HepG2 (cell line): ENCODE data around the gene HLF. TPM values are rescaled to one million over a fixed set of nuclear protein-coding genes. Genes with fewer than 3 reads are reported as not detected.

Experiments
- ATF2 ChIP-seq: sonication (generic); formaldehyde crosslinking; IDR thresholded peaks from 2 replicates; pipeline ENCODE4 v1.4.0; 2020; ENCODE audit warnings: missing genetic modification reagents
- STAT6 ChIP-seq: sonication (generic); formaldehyde crosslinking; IDR thresholded peaks from 2 replicates; pipeline ENCODE4 v1.4.0; 2020; ENCODE audit warnings: missing genetic modification reagents, mild to moderate bottlenecking, borderline replicate concordance
- ZBTB14 ChIP-seq: sonication (generic); formaldehyde crosslinking; IDR thresholded peaks from 2 replicates; pipeline ENCODE4 v1.4.0; 2020; ENCODE audit warnings: missing genetic modification reagents
- ZNF253 ChIP-seq: sonication (generic); formaldehyde crosslinking; IDR thresholded peaks from 2 replicates; pipeline ENCODE4 v1.8.0; 2022; ENCODE audit warnings: mild to moderate bottlenecking, missing genetic modification reagents, borderline replicate concordance
- ZNF691 ChIP-seq: sonication (generic); formaldehyde crosslinking; IDR thresholded peaks from 2 replicates; pipeline ENCODE4 v1.4.0; 2020; ENCODE audit warnings: missing genetic modification reagents, low read depth, mild to moderate bottlenecking, borderline replicate concordance
- polyA plus RNA-seq, 8 experiments: library from polyadenylated mRNA; depleted of rRNA in 3 of 8; stranded (reverse) in 7 of 8; unstranded in 1 of 8; fragments of >200 nt; fragmentation: Illumina TruSeq in 4 of 8; extraction: Trizol in 4 of 8; gene quantifications; 2 replicates each; pipeline versions ENCODE4 v1.2.1 to v1.2.3, GENCODE V29; 2011 to 2016; ENCODE audit warnings: low read depth in 4 of 8, missing spikeins in 1 of 8, mixed read lengths in 1 of 8; ENCODE audit not compliant: insufficient read depth in 1 of 8
- total RNA-seq, 5 experiments: library from RNA; depleted of rRNA; stranded (reverse); fragments of >200 nt; fragmentation: Illumina TruSeq; extraction: Trizol; gene quantifications; 2 replicates each; pipeline ENCODE4 v1.2.3, GENCODE V29; 2016; ENCODE audit warnings: low read depth in 1 of 5
- TF ChIP-seq, protein P1 (sequence below): sonication (generic); formaldehyde crosslinking; IDR thresholded peaks from 2 replicates; pipeline ENCODE4 v1.4.0; 2020; ENCODE audit warnings: missing genetic modification reagents

The HLF gene
- total and polyA plus RNA-seq, 2 of the 13 experiments (the other 11 are each of a cell fraction or from before 2014, with no cell fraction given), result 202 to 346 TPM

DNA sequence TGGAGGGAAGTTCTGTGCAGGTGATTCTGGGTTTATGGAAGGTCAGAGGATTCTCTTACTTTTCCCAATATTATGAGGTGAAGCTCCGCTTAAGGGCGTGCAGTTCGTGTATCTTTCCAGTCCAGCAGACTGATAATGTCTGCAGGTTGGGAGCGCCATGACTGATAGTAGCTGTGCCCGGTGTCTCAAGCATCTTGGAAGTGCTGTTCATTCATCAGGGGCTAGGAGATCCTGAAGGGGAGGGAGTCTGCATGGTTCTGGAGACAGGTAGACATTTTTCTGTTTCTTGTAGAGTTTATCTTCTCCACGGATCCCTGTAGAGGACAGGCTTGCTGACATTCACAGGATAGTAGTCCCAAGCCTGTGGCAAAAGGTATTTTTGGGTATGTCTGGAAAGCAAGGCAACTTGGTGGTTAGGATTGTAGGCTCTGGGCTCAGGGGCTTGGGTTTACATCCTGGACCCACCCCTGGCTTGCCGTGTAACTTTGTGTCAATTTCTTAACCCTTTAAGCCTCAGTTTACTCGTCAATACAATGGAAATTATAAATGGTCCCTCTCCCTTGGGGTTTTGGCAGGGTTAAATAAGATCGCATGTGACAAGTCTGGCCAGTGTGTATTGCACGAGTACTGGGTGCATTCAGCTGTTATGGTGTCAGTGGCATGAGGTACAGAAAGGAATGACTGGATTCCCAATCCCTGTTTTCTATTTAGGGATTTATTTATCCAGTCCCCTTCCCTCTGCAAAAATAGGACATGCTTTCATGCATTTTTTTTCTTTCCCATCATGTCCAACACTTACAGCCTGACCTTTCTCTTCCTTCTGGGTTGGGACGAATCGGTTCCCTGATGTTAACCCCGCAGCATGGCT, 8.2 kb downstream of the HLF start (continued):
- TF ChIP-seq, protein P1, sequence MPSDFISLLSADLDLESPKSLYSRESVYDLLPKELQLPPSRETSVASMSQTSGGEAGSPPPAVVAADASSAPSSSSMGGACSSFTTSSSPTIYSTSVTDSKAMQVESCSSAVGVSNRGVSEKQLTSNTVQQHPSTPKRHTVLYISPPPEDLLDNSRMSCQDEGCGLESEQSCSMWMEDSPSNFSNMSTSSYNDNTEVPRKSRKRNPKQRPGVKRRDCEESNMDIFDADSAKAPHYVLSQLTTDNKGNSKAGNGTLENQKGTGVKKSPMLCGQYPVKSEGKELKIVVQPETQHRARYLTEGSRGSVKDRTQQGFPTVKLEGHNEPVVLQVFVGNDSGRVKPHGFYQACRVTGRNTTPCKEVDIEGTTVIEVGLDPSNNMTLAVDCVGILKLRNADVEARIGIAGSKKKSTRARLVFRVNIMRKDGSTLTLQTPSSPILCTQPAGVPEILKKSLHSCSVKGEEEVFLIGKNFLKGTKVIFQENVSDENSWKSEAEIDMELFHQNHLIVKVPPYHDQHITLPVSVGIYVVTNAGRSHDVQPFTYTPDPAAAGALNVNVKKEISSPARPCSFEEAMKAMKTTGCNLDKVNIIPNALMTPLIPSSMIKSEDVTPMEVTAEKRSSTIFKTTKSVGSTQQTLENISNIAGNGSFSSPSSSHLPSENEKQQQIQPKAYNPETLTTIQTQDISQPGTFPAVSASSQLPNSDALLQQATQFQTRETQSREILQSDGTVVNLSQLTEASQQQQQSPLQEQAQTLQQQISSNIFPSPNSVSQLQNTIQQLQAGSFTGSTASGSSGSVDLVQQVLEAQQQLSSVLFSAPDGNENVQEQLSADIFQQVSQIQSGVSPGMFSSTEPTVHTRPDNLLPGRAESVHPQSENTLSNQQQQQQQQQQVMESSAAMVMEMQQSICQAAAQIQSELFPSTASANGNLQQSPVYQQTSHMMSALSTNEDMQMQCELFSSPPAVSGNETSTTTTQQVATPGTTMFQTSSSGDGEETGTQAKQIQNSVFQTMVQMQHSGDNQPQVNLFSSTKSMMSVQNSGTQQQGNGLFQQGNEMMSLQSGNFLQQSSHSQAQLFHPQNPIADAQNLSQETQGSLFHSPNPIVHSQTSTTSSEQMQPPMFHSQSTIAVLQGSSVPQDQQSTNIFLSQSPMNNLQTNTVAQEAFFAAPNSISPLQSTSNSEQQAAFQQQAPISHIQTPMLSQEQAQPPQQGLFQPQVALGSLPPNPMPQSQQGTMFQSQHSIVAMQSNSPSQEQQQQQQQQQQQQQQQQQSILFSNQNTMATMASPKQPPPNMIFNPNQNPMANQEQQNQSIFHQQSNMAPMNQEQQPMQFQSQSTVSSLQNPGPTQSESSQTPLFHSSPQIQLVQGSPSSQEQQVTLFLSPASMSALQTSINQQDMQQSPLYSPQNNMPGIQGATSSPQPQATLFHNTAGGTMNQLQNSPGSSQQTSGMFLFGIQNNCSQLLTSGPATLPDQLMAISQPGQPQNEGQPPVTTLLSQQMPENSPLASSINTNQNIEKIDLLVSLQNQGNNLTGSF (CRISPR knock-in tag), result no peak
- TF ChIP-seq STAT6 (CRISPR knock-in tag) (no peak), ZBTB14 (no peak), ZNF253 (CRISPR knock-in tag) (no peak), ZNF691 (CRISPR knock-in tag) (no peak), ATF2 (CRISPR knock-in tag) (no peak)
